PC-3 (cell line): ENCODE measurements around the gene SRRD. TPM values are rescaled to one million over a fixed set of nuclear protein-coding genes. Genes with fewer than 3 reads are reported as not detected.

ENCODE experiments used
- ATAC-seq: fragments of 200-7000 bp; cut with Tn5 transposase; 2 replicates; pipeline ENCODE4 v1.9.1; 2020; ENCODE audit warnings: mild to moderate bottlenecking, moderate library complexity
- BruUV-seq: library from RNA; stranded (reverse); fragments of 400-500 nt; replicated peaks from 2 replicates; lab custom pipeline; 2021; lab: Mats Ljungman, UMichigan
- CTCF ChIA-PET: fragments of 300-600 bp; sonication (Branson Sonifier 250); formaldehyde crosslinking; loops from one replicate; lab custom pipeline; 2022; ENCODE audit warnings: antibody characterized with exemption; lab: Charles Lee
- POLR2A ChIA-PET: fragments of 300-600 bp; sonication (Branson Sonifier 250); formaldehyde crosslinking; loops from one replicate; lab custom pipeline; 2022; ENCODE audit warnings: antibody characterized with exemption; ENCODE audit not compliant: unreplicated experiment; lab: Charles Lee
- DNase-seq: peaks from one replicate; pipeline ENCODE4 v3.0.0-alpha.2; 2015
- H2AFZ ChIP-seq: fragments of 300-600 bp; sonication (generic); 2 replicates; pipeline ENCODE4 v1.6.0; 2016; ENCODE audit warnings: antibody characterized with exemption, low read length
- H3F3A ChIP-seq: fragments of 300-600 bp; sonication (generic); one replicate; pipeline ENCODE4 v1.6.0; 2017; ENCODE audit warnings: antibody characterized with exemption, low read length, control low read depth, mild to moderate bottlenecking; ENCODE audit not compliant: unreplicated experiment
- H3K27ac ChIP-seq: fragments of 300-600 bp; sonication (generic); 2 replicates; pipeline ENCODE4 v1.5.1; 2016; ENCODE audit warnings: mild to moderate bottlenecking, low read length
- H3K27me3 ChIP-seq: fragments of 300-600 bp; sonication (generic); 2 replicates; pipeline ENCODE4 v1.6.1; 2016; ENCODE audit warnings: low read length, mixed read lengths
- H3K36me3 ChIP-seq: fragments of 300-600 bp; sonication (generic); 2 replicates; pipeline ENCODE4 v1.6.1; 2016; ENCODE audit warnings: low read depth, mixed run types, low read length, mixed read lengths
- H3K4me1 ChIP-seq: fragments of 300-600 bp; sonication (generic); 2 replicates; pipeline ENCODE4 v1.5.1; 2016; ENCODE audit warnings: low read length; ENCODE audit not compliant: insufficient read depth
- H3K4me2 ChIP-seq: fragments of 300-600 bp; sonication (generic); 2 replicates; pipeline ENCODE4 v1.6.0; 2016; ENCODE audit warnings: low read length
- H3K4me3 ChIP-seq: fragments of 300-600 bp; sonication (generic); 2 replicates; pipeline ENCODE4 v1.5.1; 2016; ENCODE audit warnings: mild to moderate bottlenecking, low read length, mixed read lengths
- H3K79me2 ChIP-seq: fragments of 300-600 bp; sonication (generic); 2 replicates; pipeline ENCODE4 v1.6.1; 2017; ENCODE audit warnings: low read length, mixed read lengths
- H3K9ac ChIP-seq: fragments of 300-600 bp; sonication (generic); 2 replicates; pipeline ENCODE4 v1.6.0; 2016; ENCODE audit warnings: mild to moderate bottlenecking, low read length
- H3K9me2 ChIP-seq: fragments of 300-600 bp; sonication (generic); replicated peaks from 2 replicates; pipeline ENCODE4 v1.6.1; 2016; ENCODE audit warnings: mixed run types, low read length, mixed read lengths
- H3K9me3 ChIP-seq: fragments of 300-600 bp; sonication (generic); 2 replicates; pipeline ENCODE4 v1.6.1; 2016; ENCODE audit warnings: low read length, mixed read lengths
- H4K20me1 ChIP-seq: fragments of 300-600 bp; sonication (generic); 2 replicates; pipeline ENCODE4 v1.6.1; 2016; ENCODE audit warnings: low read length, mixed read lengths
- CTCF ChIP-seq: fragments of 300-600 bp; sonication (generic); conservative IDR thresholded peaks from 2 replicates; pipeline ENCODE4 v1.5.1; 2017; ENCODE audit warnings: antibody characterized with exemption, low read depth, mild to moderate bottlenecking, low read length
- EZH2 ChIP-seq: fragments of 300-600 bp; sonication (generic); IDR thresholded peaks from one replicate; pipeline ENCODE4 v1.6.1; 2017; ENCODE audit warnings: antibody characterized with exemption, mild to moderate bottlenecking, low read length; ENCODE audit not compliant: unreplicated experiment
- EZH2phosphoT487 ChIP-seq: fragments of 300-600 bp; sonication (generic); IDR thresholded peaks from 2 replicates; pipeline ENCODE4 v1.6.1; 2018; ENCODE audit warnings: mild to moderate bottlenecking, antibody characterized with exemption, low read length, borderline replicate concordance
- intact Hi-C: fragments of 100-400 bp; cut with micrococcal nuclease; formaldehyde crosslinking; loops from 2 replicates; pipeline ENCODE4 v1.9.0; 2023
- total RNA-seq: library from RNA; depleted of rRNA; stranded (reverse); fragments of >200 nt; gene quantifications from 2 replicates; pipeline ENCODE4 v1.2.3, GENCODE V29; 2014

SRRD gene
- total RNA-seq, 1 experiment from 2014 or later, result 17.6 TPM

- Histone ChIP-seq H3K9me2 (no peaks in the 10 kb centered on the region), H3K4me2 (no peak overlapping the region), H3K9ac (no peak overlapping the region), H4K20me1 (no peaks in the 10 kb centered on the region), H3K36me3 (no peaks in the 10 kb centered on the region), H2AFZ (no peak overlapping the region), H3K4me3 (no peak overlapping the region), H3K27me3 (no peaks in the 10 kb centered on the region), H3F3A (no peaks in the 10 kb centered on the region), H3K9me3 (no peaks in the 10 kb centered on the region), H3K27ac (no peak overlapping the region), H3K79me2 (no peaks in the 10 kb centered on the region), H3K4me1 (no peaks in the 10 kb centered on the region)
- POLR2A ChIA-PET, result no interaction called here
- intact Hi-C loops, result no loop called here
- CTCF ChIA-PET, result no interaction called here
- DNase-seq (no peak), ATAC-seq (no peak)
- no TSS peak for BruUV-seq
- TF ChIP-seq EZH2phosphoT487 (no peak), CTCF (no peak), EZH2 (no peak)
Observed at GRCh38 chr22:26453812-26454500, 29.7 kb upstream of the SRRD start.

- no peak for ATAC-seq
- POLR2A ChIA-PET, result no interaction called here
- H3K36me3 ChIP-seq, result peaks cover 2% of the 10 kb centered on the region; the same call in 1 of the 2 replicates
- H2AFZ ChIP-seq, result no peak overlapping the region
- intact Hi-C loops, result no loop called here
- TF ChIP-seq EZH2 (no peak), CTCF (no peak), EZH2phosphoT487 (no peak)
- H3K9me2 ChIP-seq, result no peaks in the 10 kb centered on the region
- H3K4me1 ChIP-seq, result no peaks in the 10 kb centered on the region
- H3K27me3 ChIP-seq, result no peaks in the 10 kb centered on the region
- no peak overlapping the region for H3K4me3 ChIP-seq
- no peak overlapping the region for H3K4me2 ChIP-seq
- H3K9me3 ChIP-seq, result no peaks in the 10 kb centered on the region
- no peaks in the 10 kb centered on the region for H4K20me1 ChIP-seq
- BruUV-seq, result no TSS peak
- H3K79me2 ChIP-seq, result no peaks in the 10 kb centered on the region
- DNase-seq, result no peak
- H3K27ac ChIP-seq, result no peak overlapping the region
- H3K9ac ChIP-seq, result no peak overlapping the region
- CTCF ChIA-PET, result no interaction called here
- H3F3A ChIP-seq, result no peaks in the 10 kb centered on the region
Observed at GRCh38 chr22:26457661-26458272, 25.9 kb upstream of the SRRD start.

- no peak overlapping the region for H3K27ac ChIP-seq
- ChIA-PET POLR2A (no interaction called here), CTCF (no interaction called here)
- no peaks in the 10 kb centered on the region for H4K20me1 ChIP-seq
- H3K9me2 ChIP-seq, result no peaks in the 10 kb centered on the region
- H3K27me3 ChIP-seq, result no peaks in the 10 kb centered on the region
- no peak overlapping the region for H3K4me3 ChIP-seq
- H3F3A ChIP-seq, result no peaks in the 10 kb centered on the region
- H3K9ac ChIP-seq, result no peak overlapping the region
- no peak for TF ChIP-seq EZH2phosphoT487
- DNase-seq, result no peak
- H3K4me1 ChIP-seq, result no peaks in the 10 kb centered on the region
- H3K36me3 ChIP-seq, result peaks cover 2% of the 10 kb centered on the region; the same call in 1 of the 2 replicates
- ATAC-seq, result no peak
- H3K4me2 ChIP-seq, result no peak overlapping the region
- H3K9me3 ChIP-seq, result no peaks in the 10 kb centered on the region
- intact Hi-C loops, result no loop called here
- no TSS peak for BruUV-seq
- no peak overlapping the region for H2AFZ ChIP-seq
- H3K79me2 ChIP-seq, result no peaks in the 10 kb centered on the region
Observed at GRCh38 chr22:26460202-26460601, 23.5 kb upstream of the SRRD start.
